ENCODE data around the gene MEF2A.
"Not testable (repeated sequence)": the region's sequence is repeated elsewhere in the genome, so short reads cannot be mapped to it uniquely, and the experiment has no call there.

Gene MEF2A

DNA sequence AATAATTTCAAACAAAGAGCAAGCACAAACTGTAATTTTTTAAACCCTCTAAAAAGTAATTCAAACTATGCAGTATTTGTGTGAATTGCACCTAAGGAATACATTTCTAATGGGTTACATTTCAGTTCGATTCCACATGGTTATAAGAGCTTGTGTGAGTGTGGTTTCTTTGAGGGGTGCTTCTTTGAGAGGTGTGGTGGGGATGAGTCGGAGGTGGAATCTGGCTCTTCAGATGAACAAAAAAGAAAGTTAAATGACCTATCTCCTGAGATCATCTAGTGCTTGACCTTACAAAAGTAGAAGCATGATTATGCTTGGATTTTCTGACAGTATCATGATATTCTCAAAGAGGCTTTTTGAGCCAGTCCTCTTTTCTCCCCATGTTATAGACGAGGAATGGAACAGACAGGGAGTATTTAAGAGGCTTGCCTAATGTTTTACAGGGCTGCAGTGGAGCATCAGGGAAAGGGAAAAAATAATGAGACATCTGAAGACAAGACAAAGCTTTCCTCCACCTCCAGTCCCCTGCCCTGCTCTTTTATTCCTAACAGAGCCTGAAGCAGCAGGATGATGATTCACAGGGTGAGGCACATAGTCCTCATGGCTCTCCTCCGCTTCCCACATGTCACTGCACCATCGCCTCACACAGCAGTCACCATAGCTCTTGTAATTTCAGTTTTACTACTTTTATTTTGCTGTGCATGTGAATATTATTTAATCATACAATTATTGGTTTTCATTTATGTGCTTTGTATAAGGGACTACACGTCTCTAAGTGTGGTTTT, 85.4 kb downstream of the MEF2A start:
- no peak for ATAC-seq

DNA sequence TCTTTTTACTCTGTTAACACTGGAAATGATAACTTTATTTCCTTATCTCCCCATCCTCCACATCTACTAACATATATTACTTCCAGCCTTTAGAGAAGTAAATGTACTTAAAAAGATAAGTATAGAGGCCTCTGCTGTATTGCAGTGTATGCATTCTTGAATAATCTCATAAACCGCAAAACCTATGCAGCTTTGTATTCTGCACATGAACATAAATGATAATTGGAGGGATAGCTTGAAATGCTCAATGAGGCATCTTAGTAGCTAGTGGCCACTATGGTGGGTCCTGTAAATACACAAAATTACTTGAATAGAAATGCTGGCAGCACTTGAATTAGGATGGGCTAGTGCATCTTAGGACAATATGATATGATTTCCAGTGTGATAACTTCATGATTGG, 90.4 kb downstream of the MEF2A start:
- ATAC-seq, result no peak

DNA sequence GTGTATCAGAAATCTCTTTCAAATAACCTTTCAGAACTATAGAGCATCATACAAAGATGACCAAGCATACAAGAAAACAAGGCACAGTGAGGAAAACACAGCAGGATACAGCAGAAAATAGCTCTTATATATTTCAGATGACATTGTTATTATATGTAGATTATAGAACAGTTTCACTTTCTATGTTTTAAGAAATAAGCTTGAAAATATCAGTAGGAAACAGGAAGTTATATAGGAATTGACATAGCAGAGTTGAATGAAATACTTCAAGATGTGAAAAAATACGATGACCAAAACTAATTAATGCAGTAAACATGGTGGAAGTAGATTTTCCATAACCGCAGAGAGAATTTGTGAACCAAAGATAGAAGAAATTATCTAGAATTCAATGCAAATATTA, 92.2 kb downstream of the MEF2A start:
- no peak for ATAC-seq

DNA sequence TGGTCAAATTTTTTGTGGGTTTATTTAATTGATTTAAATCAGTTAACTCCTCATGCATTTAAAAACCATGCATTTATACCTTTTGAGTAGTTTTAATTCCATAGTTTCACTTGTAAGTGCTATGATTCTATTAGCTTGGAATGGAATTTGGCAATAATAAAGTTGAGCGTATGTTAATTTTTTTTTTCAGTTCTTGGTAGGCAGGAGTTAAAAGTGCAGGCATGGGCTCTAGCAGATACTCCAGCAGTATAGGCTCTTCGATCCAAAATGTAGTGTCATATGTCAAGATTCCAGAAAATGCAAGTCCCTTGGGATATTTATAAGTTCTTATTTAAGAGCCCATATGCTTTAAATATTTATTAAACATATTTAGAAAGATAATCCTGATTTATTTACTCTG, 97.1 kb downstream of the MEF2A start:
- no peak for ATAC-seq

DNA sequence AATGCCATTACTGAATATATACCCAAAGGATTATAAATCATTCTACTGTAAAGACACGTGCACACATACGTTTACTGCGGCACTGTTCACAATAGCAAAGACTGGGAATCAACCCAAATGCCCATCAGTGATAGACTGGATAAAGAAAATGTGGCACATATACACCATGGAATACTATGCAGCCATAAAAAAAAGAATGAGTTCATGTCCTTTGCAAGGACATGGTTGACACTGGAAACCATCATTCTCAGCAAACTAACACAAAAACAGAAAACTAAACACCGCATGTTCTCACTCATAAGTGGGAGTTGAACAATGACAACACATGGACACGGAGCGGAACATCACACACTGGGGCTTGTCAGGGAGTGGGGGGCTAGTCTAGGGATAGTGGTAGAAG, 100.3 kb downstream of the MEF2A start:
- ATAC-seq, result not testable (repeated sequence)

DNA sequence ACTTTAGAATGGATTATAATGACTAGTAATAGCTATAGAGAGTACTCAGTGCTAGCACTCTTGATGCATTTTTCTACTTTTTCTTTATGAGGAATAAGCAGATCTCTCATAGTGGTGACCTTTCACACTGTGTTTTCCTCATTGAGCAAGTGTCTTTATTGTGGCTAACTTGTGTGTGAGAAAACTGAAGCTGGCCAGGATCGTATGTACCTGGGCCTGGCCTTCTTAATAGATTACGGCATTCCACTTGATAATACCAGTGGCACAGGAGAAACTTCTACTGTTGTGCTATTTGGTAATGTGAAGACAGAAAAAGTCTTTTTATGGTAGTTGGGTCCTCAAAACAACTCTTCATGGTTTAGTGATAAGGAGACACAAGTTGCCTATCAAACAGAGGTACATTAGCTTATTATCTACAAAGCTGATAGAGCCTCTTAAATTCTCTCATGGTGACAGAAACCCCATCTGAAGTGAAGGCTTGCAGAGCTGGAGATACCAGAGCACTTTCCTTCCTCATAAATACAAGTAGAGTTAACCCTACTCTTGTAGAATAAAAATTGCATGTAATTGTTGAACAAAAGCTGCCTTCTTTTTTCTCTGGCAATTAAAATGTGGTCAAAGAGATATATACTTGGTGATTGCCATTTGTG, 102.9 kb downstream of the MEF2A start:
- no peak for ATAC-seq

DNA sequence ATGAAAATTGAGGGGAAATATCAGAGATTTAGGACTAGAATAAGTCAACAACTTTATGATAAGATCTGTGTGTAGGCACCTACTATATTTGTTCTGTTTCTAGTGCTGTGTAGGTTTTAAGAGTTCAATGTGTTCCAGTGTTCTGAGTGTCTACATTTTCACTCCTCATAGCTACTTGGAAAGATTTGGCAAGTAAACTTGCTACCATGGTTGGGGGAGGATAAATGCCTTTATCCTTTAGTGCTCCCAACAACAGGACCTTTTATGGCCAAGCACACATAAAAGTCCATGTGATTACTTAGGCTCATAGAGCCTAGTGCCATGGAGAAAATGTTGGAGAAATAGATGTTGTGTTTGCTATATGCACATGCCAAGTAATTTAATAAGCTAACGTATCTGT, 103.5 kb downstream of the MEF2A start:
- ATAC-seq, result no peak

DNA sequence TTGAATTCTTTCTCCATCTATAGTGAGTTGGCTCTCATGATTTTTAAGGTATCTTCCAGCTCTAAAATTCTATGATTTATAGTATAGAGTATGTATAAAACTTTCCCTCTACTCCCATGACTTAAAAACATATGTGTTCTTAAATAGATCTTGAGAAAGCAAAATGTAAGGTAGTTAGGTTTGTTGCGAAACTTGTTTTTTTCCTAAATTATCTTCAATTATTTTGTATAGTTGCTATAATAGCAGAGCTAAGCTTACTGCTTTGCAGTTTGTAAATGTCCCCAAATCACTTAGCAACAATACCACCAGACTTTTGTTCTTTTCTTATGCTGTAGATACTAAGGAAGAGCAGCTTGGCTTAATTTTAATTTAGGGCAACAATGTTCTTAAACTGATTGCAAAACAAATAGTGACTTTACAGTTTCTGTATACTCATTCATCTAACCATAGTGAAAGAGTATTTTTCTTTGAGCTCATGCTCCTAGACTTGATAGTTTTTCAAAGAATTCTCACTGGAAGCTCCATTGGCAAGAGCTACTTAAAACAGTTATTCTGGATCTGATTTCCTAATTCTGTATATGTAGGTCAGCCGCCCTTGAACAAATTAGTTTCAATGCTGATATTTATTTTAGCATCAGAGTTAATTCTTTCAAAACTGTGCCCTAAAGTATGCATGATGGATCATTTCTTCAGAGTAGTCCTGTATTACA, 106.3 kb downstream of the MEF2A start:
- ATAC-seq, result no peak

DNA sequence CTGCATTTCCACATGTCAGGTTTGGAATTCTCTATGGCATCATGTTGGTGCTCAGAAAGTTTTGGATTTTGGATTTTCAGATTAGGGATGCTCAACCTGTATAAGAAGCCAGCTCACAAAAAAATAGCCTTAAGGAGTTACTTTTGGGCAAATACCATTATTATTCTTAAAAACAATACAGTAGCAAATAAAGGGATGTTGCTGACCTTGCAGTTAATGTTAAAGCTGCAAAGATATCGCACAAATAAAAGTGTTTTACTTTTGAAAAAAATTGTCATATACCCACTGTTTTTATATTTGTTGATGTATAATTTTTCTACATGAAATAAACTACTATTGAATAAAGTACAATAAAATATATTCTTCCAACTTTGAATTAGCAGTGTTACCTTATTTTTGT, 107.3 kb downstream of the MEF2A start:
- no peak for ATAC-seq

DNA sequence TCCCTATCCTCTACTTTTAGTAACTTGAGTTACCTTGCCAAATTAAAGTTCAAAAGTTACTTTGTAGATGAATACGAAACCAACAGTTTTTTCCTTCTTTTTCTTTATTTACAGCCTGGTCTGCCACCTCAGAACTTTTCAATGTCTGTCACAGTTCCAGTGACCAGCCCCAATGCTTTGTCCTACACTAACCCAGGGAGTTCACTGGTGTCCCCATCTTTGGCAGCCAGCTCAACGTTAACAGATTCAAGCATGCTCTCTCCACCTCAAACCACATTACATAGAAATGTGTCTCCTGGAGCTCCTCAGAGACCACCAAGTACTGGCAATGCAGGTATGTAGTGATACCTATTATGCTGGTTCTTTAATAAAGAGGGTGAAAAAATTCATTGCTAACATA, 108.5 kb downstream of the MEF2A start:
- ATAC-seq, result no peak

DNA sequence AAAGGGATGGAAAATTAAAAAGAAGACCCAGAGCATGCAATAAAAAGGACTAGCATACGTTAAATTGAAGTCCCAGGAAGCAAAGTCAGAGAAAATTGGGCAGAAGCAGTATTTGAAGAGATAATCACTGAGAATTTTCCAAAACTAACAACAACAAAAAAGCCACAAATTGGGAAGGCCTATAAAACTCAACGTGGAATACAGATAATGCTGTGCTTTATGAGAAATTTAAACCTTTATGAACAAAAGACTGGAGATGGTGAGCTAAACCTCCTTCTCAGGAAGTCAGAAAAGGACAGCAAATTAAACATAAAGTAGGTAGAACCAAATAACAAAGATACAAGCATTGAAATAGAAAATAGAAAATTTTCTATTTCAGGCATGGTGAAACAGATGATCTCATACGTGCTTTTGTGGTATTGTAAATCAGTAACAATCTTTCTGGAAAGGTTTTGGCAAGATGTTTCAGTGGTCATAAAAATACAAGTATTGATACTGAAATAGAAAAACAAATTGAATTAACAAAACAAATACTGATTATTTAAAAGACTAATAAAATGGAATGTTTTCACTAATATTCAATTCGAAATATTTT, 111.9 kb downstream of the MEF2A start:
- ATAC-seq, result no peak

DNA sequence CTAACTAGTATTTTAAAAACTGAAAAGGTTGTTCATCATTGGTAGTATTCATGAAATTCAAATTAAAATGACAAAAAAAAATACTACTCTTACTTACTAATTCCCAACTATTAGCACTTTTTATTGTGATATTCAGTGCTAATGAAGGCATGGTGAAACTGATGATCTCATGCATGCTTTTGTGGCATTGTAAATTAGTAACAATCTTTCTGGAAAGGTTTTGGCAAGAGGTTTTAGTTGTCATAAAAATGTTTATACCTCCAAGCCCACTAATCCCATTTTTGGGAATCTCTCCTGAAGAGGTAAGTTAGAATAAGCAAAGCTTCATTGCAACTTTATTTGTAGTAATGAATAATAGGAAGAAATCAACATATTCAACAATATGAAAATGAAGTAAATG, 114.5 kb downstream of the MEF2A start:
- ATAC-seq, result no peak

DNA sequence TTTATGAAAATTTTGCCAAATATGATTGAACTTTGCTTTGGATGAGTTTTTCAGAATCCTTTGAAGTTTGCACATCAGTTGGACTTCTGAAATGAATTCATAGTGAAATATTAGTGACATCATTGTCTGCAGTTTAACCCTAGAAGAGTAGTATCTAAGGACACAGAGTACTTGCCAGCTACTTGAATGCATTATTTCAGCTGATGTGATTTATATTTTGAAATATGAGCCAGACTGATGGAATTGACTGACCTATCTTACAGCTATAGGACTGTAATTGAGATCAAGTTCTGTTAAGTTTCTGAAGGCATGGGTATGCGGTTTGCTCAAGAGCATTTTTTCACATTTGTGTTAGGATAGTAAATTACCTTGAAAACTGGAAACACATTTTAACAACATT, 116.2 kb downstream of the MEF2A start:
- no peak for ATAC-seq

DNA sequence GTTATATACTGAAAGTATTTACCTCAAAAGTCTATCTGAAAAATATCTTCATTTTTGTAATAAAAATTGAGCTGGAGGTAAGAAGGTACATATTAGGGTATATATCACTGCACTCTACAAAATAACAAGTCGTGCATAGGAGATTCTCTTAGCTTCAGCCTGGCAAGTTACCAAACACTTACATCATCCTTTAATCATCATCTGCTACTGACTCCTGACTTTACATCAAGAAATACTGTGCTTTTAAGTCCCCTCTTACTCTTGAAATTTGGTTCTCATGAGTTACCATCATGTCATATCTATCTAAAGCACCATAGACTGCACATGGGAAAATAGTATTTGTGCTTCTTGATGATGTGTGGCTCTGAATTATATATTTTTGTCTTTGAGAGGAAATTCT, 116.7 kb downstream of the MEF2A start:
- ATAC-seq, result peak in 1 of 2 donors; percentile 38

DNA sequence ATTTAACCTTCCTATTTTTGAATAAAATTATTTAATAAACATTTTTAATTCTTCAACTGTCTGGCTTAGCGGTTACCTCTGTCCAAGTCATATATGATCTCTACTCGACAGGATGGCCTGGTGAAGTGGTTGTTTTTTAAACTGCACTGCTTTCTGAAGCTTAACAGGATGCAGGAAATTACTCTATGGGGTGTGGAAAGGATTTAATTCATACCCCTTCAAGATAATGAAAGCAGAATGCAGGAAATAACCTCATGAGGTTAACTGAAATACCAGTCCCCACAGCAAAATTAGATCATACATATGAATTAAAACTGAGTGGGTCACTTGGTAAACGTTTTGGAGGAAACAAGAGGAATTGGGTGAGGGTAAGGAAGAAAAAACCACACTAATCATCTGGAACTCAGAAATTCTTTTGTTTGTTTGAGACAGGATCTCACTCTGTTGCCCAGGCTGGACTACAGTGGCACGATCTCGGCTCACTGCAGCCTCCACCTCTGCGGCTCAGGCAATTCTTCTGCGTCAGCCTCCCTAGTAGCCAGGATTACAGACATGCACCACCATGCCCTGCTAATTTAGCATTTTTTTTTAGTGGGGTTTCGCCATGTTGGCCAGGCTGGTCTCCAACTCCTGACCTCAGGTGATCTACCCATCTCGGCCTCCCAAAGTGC, 117.4 kb downstream of the MEF2A start:
- ATAC-seq, result peak in 1 of 2 donors; percentile 55

DNA sequence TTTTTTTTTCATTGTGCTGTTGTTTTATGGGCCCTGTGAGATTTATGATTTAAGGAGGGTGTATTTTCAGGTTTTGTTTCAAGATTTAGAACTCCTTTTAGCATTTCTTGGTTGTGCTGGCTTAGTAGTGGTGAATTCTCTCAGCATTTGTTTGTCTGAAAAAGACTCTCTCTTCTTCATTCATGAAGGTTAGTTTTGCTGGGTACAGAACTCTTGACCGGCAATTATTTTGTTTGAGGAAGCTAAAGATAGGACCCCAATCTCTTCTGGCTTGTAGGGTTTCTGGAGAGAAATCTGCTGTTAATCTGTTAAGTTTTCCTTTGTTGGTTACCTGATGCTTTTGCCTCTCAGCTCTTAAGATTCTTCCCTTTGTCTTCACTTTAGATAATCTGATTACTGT, 120.5 kb downstream of the MEF2A start:
- no peak for ATAC-seq

DNA sequence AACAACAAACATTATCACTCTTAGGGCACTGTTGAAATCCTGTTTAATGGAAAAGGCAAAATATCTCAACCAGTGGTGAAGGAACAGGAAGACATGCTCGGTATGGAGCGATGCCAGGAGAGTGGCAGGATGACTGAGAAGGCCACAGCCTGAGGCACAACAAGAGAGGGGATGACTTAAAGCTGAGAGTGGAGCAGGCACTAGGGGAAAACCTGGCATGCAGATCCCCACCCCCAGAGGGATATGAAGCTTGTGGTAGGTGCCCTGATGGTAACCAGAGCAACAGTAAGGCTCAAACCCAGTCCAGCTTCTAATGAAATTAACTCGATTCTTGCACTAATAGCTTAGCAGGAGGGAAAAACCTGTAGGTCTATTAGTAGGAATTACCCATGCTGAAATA, 127.0 kb downstream of the MEF2A start:
- no peak for ATAC-seq

DNA sequence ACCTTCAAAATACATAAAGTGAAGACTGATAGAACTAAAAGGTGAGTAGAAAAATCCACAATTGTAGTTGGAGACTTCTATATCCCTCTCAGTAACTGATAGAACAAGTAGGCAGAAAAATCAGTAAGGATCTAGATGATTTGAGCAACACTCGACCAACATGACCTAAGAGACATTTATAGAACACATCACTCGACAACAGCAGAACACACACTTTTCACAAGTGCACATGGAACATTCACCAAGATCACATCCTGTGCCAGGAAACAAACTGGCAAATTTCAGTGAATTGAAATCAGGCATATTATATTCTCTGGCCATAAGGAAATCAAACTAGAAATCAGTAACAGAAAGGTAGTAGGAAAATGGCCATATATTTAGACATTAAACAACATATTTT, 130.3 kb downstream of the MEF2A start:
- no peak for ATAC-seq

DNA sequence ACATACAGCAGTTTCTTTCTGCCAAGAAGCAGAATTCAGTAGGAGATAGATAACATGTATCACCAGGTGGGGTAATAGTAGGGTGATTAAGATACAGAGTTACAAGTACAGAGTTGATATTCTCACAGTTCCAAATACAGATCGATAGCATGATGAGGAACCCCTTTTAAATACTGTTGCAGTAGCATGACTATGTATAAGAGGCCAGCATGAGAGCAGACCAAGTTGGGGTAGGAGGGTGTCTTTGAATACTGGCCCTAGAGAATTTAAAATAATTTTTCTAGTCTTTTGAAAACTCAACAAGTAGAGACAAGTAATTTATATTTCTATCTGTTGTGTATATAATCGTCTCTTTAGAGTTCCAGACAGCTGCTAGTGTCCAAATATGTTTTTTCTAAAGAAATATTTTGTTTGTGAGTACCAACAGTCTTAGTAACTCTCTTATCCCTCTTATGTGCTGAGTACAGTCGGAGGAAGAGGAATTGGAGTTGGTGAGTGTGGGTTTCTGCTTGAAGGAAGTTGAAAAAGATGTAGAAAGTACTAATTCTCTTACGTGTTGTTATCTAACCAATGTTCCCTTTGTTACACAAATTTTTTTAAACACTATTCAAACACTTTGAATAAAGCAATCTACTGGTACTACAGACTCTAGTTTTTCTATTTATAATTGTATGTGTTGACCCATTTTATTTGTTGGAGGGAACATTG, 137.3 kb downstream of the MEF2A start:
- no peak for ATAC-seq

DNA sequence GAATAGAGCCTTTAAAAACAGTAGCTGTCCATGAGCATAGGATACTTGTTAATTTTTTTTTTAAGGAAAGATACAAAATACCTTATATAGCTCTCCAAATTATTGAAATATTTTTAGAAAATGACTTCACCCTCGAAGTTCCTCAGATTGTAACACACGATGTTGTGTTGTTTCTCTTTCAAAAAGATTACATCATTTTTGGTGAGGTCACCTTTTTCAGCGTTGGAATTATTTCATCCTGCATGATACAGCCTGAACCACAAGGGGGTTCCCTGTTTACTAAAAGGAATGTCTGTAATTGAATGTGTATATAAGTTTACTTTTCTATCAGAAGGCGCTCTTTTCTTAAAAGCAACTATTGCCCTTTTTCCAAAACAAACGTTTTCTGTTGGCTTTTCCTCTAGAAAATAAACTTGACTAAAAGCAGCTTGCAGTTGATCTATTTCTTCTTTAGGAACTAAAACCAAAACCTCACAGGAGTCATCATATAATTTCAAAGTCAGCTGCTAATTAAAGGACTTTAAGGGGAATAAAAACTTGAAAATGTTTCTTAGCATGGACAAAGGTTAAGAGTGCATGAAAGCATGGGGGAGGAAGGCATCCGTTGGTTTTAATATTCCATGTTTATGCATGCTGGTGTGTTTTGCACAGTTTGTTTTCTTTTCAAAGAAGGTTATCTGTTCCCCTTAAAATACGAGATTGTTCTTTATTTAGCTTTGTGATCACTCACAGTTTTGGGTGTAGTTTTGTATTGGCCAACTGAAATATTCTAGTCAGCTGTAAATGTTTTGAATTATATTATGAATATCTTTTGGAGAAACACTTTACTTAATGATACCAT, 138.0 kb downstream of the MEF2A start:
- ATAC-seq, result peak; percentile 14 to 27

DNA sequence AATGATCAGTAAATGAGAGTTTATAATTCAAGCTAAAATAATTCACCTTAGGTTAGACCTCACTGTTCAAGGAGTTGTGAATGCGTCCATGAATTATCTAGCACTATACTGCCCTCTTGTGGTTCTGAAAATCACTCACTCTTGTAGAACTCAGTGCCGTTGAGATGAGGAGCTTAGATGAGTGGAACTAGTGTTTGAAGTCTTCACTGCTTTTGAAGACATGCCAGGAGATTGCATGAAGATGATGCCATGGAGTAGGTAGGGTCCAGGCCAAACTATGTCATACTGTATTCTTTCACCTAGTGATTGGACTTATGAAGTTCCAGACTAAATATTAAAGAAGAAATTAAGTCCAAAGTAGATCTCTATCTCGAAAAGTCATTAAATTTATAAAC, 138.7 kb downstream of the MEF2A start:
- ATAC-seq, result peak; percentile 62 to 64

Measured in activated CD4-positive, CD25-positive, alpha-beta regulatory T cell treated with anti-CD3 and anti-CD28 coated beads, Interleukin-2, amount 50 U/mL, for 24 hours (primary cell).